Lower leg skin (tissue), 4 donors: ENCODE data around the gene HOMER2. TPM values are rescaled to one million over a fixed set of nuclear protein-coding genes. Genes with fewer than 3 reads are reported as not detected.

Source experiments
- DNase-seq, 2 donors: peaks; one replicate each; pipeline ENCODE4 v3.0.0-alpha.2; 2019; ENCODE audit warnings: low spot score in 2 of 2
- H3K4me3 ChIP-seq: fragments of 200-600 bp; sonication (generic); 2 replicates; pipeline ENCODE4 v1.5.1; 2017; ENCODE audit warnings: mild to moderate bottlenecking, low read depth; ENCODE audit not compliant: poor library complexity, severe bottlenecking
- CTCF ChIP-seq, 3 donors: fragments of 450-650 bp; IDR thresholded peaks; one replicate each; pipeline ENCODE4 v1.5.1; 2016; ENCODE audit warnings: antibody characterized with exemption in 3 of 3, mild to moderate bottlenecking in 3 of 3, moderate library complexity in 2 of 3
- POLR2A ChIP-seq, 2 donors: fragments of 450-650 bp; IDR thresholded peaks; one replicate each; pipeline ENCODE4 v1.6.1; 2016 to 2017; ENCODE audit warnings: antibody characterized with exemption in 2 of 2, mild to moderate bottlenecking in 1 of 2, moderate library complexity in 1 of 2
- WGBS, 2 donors: methylation state at CpG; one replicate each; pipeline ENCODE4 v1.1.5; 2018; 5-methylcytosine and 5-hydroxymethylcytosine counted together
- intact Hi-C: fragments of 100-400 bp; cut with DNase I; formaldehyde crosslinking; loops from one replicate; pipeline ENCODE4 v1.15.0; 2023; ENCODE audit warnings: low total_unique reads
- total RNA-seq, 4 donors: library from RNA; depleted of rRNA; stranded (reverse); fragments of >200 nt; gene quantifications; one replicate each; pipeline ENCODE4 v1.1.0, GENCODE V29; 2016

The HOMER2 gene
- total RNA-seq, 4 donors from 2014 or later, result 88.3 to 129 (median 108) TPM

GRCh38 chr15:82864967-82865366 is 87.6 kb downstream of the HOMER2 start:
- no peak overlapping the region for H3K4me3 ChIP-seq
- no peak for DNase-seq
- intact Hi-C loops, result no loop called here
- WGBS, 2 donors, result 82 to 94% methylated on average over 2 of the region's 2 CpGs
- TF ChIP-seq POLR2A (IDR thresholded peaks at IDR 0.05) (no peak), CTCF (IDR thresholded peaks at IDR 0.05) (no peak)

GRCh38 chr15:82862886-82863285 is 89.6 kb downstream of the HOMER2 start:
- no peak for TF ChIP-seq CTCF (IDR thresholded peaks at IDR 0.05)
- TF ChIP-seq POLR2A (IDR thresholded peaks at IDR 0.05), result no peak
- H3K4me3 ChIP-seq, result no peak overlapping the region
- peak in 1 of 2 donors; percentile 69 for DNase-seq
- intact Hi-C loops, result no loop called here
- WGBS, 2 donors, result 88 to 89% methylated on average over 6 of the region's 6 CpGs

DNA sequence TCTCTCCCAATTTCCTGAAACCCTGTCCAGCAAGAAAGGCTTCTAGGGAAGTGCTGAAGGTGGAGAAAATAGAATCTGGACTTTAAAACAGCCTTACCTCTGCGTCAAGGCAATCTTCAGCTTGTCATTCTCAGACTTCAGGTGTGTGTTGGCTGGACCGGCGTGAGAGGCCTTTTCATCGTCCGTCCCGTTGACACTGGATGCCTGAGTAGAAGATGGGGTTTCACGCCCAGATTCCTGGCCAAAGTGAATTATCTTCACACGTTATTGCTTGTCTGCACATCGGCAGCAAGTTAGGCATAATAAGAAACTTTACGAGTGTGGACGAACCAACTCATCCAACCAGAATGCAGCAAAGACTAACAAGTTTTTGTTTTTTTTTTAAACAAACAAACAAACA is 93.6 kb downstream of the HOMER2 start:
- WGBS, 2 donors, result 93 to 95% methylated on average over 11 of the region's 11 CpGs
- DNase-seq, result peak in 1 of 2 donors; percentile 45

GRCh38 chr15:82856397-82857170 is 95.9 kb downstream of the HOMER2 start:
- peak in 1 of 2 donors; percentile 54 for DNase-seq
- no peak overlapping the region for H3K4me3 ChIP-seq
- intact Hi-C loops, result loop anchor here (10.0 kb wide), 1 partner anchor 148 kb away; no protein-coding TSS in a partner anchor
- no peak for TF ChIP-seq CTCF (IDR thresholded peaks at IDR 0.05)
- WGBS, 2 donors, result 94 to 96% methylated on average over 10 of the region's 10 CpGs

More for the DNA sequence above, 93.6 kb downstream of the HOMER2 start:
- H3K4me3 ChIP-seq, result no peak overlapping the region
- TF ChIP-seq POLR2A (IDR thresholded peaks at IDR 0.05) (no peak), CTCF (IDR thresholded peaks at IDR 0.05) (no peak)
- intact Hi-C loops, result loop anchor here (10.0 kb wide), 1 partner anchor 146 kb away; no protein-coding TSS in a partner anchor

DNA sequence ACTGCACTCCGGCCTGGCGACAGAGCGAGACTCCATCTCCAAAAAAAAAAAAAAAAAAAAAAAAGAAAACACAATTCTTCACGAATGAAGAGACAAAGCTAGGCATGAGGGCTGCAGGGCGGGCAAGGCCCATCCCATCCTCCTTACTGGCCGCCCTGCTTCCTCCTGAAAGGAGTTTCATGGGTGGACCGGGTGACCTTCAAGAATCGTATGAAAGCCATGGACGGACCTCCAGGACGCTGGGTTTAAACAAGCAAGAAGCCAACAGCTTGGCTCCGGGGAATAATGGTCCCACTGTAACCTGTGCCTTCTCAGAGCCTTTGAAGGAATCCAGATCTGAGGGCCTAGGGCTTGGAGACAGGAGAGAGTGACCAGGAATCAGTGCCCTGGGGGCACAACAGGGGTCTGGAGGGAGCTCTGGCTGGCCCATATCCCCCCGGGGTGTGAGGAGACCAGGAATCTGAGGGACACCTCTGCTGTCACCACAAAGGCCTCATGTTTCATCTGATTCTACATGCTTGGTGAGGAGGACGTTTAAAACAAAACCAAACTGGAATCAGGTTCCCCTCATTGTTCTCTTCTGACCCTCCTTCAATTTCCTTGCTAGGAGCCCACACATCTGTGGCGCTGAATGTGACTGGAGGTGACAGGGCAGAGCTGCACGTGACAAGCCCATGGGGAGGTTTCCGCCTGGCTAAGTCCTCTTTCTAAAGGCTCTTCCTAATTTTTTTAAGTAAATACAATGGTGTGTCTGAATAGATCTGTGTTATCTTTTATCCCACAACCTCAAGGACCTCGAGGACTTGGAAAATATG is 97.0 kb downstream of the HOMER2 start:
- H3K4me3 ChIP-seq, result no peak overlapping the region
- WGBS, 2 donors, result 86 to 87% methylated on average over 17 of the region's 17 CpGs
- peak in 1 of 2 donors; percentile 66 for DNase-seq
- TF ChIP-seq CTCF (IDR thresholded peaks at IDR 0.05) (no peak), POLR2A (IDR thresholded peaks at IDR 0.05) (no peak)
- intact Hi-C loops, result loop anchor here (10.0 kb wide), 1 partner anchor 149 kb away; no protein-coding TSS in a partner anchor
